GM23248 (cell line): ENCODE results near the gene PNMA6E. TPM values are rescaled to one million over a fixed set of nuclear protein-coding genes. Genes with fewer than 3 reads are reported as not detected.

ENCODE experiments used
- DNase-seq: peaks from one replicate; pipeline ENCODE4 v3.0.0-alpha.2; 2015
- H2AFZ ChIP-seq: fragments of 200-600 bp; sonication (generic); 2 replicates; pipeline ENCODE4 v1.6.1; 2016; ENCODE audit warnings: antibody characterized with exemption
- H3F3A ChIP-seq: fragments of 200-600 bp; sonication (generic); 2 replicates; pipeline ENCODE4 v1.6.1; 2016; ENCODE audit warnings: mild to moderate bottlenecking, antibody characterized with exemption, mixed run types; ENCODE audit not compliant: insufficient read depth
- H3K27ac ChIP-seq: fragments of 200-600 bp; sonication (generic); 2 replicates; pipeline ENCODE4 v1.5.1; 2016; ENCODE audit warnings: mild to moderate bottlenecking
- H3K27me3 ChIP-seq: fragments of 200-600 bp; sonication (generic); replicated peaks from 2 replicates; pipeline ENCODE4 v1.6.1; 2016; ENCODE audit warnings: mild to moderate bottlenecking; ENCODE audit not compliant: insufficient read depth
- H3K36me3 ChIP-seq: fragments of 200-600 bp; sonication (generic); 2 replicates; pipeline ENCODE4 v1.6.1; 2016; ENCODE audit warnings: low read depth, mild to moderate bottlenecking
- H3K4me1 ChIP-seq: fragments of 200-600 bp; sonication (generic); 2 replicates; pipeline ENCODE4 v1.6.1; 2016; ENCODE audit warnings: mild to moderate bottlenecking; ENCODE audit not compliant: insufficient read depth
- H3K4me2 ChIP-seq: fragments of 200-600 bp; sonication (generic); one replicate; pipeline ENCODE4 v1.6.1; 2016; ENCODE audit warnings: mild to moderate bottlenecking; ENCODE audit not compliant: unreplicated experiment
- H3K4me3 ChIP-seq: fragments of 200-600 bp; sonication (generic); 2 replicates; pipeline ENCODE4 v1.5.1; 2016; ENCODE audit warnings: mild to moderate bottlenecking
- H3K79me2 ChIP-seq: fragments of 200-600 bp; sonication (generic); 2 replicates; pipeline ENCODE4 v1.6.1; 2016; ENCODE audit warnings: mild to moderate bottlenecking; ENCODE audit not compliant: insufficient read depth
- H3K9ac ChIP-seq: fragments of 200-600 bp; sonication (generic); 2 replicates; pipeline ENCODE4 v1.6.1; 2016; ENCODE audit warnings: mild to moderate bottlenecking
- H3K9me2 ChIP-seq: fragments of 200-600 bp; sonication (generic); 2 replicates; pipeline ENCODE4 v1.6.1; 2016; ENCODE audit warnings: mixed run types, mild to moderate bottlenecking, moderate library complexity; ENCODE audit not compliant: insufficient read depth
- H3K9me3 ChIP-seq: fragments of 200-600 bp; sonication (generic); one replicate; pipeline ENCODE4 v1.6.1; 2017; ENCODE audit warnings: low read depth
- H4K20me1 ChIP-seq: fragments of 200-600 bp; sonication (generic); 2 replicates; pipeline ENCODE4 v1.6.0; 2016; ENCODE audit not compliant: insufficient read depth
- EZH2 ChIP-seq: fragments of 200-600 bp; sonication (generic); IDR thresholded peaks from 2 replicates; pipeline ENCODE4 v1.6.1; 2018; ENCODE audit warnings: antibody characterized with exemption, mild to moderate bottlenecking; ENCODE audit not compliant: insufficient read depth, poor library complexity, severe bottlenecking
- EZH2phosphoT487 ChIP-seq: fragments of 200-600 bp; sonication (generic); IDR thresholded peaks from 2 replicates; pipeline ENCODE4 v1.6.1; 2018; ENCODE audit warnings: antibody characterized with exemption, moderate library complexity, mild to moderate bottlenecking, low read depth; ENCODE audit not compliant: insufficient read depth
- WGBS, 2 experiments: methylation state at CpG; one replicate each; pipeline ENCODE4 v1.1.6; 2015 to 2017; ENCODE audit warnings: low lambda C conversion rate in 2 of 2, low coverage in 1 of 2; ENCODE audit errors: missing lambda C conversion rate in 2 of 2; 5-methylcytosine and 5-hydroxymethylcytosine counted together
- in situ Hi-C: fragments of 300-500 bp; cut with MboI; formaldehyde crosslinking; loops from 2 replicates; pipeline ENCODE4 v1.15.0; 2020
- polyA plus RNA-seq: library from polyadenylated mRNA; unstranded; fragments of >200 nt; fragmentation: Nextera tagmentation; extraction: Ambion mirVana; gene quantifications from 2 replicates; pipeline ENCODE4 v1.2.1, GENCODE V29; 2016
- total RNA-seq: library from RNA; depleted of rRNA; stranded (reverse); fragments of >200 nt; shearing (Covaris generic); gene quantifications from 2 replicates; pipeline ENCODE4 v1.2.3, GENCODE V29; 2014

PNMA6E gene
- total and polyA plus RNA-seq, 2 experiments from 2014 or later: not detected

- Histone ChIP-seq H3K4me2 (no peak overlapping the region), H3K4me3 (no peak overlapping the region), H3K9ac (no peak overlapping the region), H3K27ac (no peak overlapping the region), H3K9me3 (no peaks in the 10 kb centered on the region), H2AFZ (no peak overlapping the region), H3K27me3 (no peaks in the 10 kb centered on the region), H3K9me2 (no peaks in the 10 kb centered on the region), H3K79me2 (no peaks in the 10 kb centered on the region), H3K4me1 (no peaks in the 10 kb centered on the region), H4K20me1 (no peaks in the 10 kb centered on the region), H3K36me3 (no peaks in the 10 kb centered on the region), H3F3A (no peaks in the 10 kb centered on the region)
- TF ChIP-seq EZH2 (no peak), EZH2phosphoT487 (no peak)
- no peak for DNase-seq
- 66 to 71% methylated on average over 3 of the region's 3 CpGs for WGBS, 2 experiments
- in situ Hi-C loops: loop anchor here (25.0 kb wide), 1 partner anchor 389 kb away; no protein-coding TSS in a partner anchor
These were observed 25.1 kb upstream of the PNMA6E start for GRCh38 chrX:153426204-153426603.

- Histone ChIP-seq H3K4me3 (no peak overlapping the region), H3K9ac (no peak overlapping the region), H4K20me1 (no peaks in the 10 kb centered on the region), H3K9me2 (no peaks in the 10 kb centered on the region), H3K79me2 (no peaks in the 10 kb centered on the region), H3K27ac (no peak overlapping the region), H3K36me3 (no peaks in the 10 kb centered on the region), H3F3A (no peaks in the 10 kb centered on the region), H2AFZ (no peak overlapping the region), H3K4me1 (no peaks in the 10 kb centered on the region), H3K9me3 (no peaks in the 10 kb centered on the region), H3K27me3 (no peaks in the 10 kb centered on the region), H3K4me2 (no peak overlapping the region)
- no peak for DNase-seq
- 55 to 59% methylated on average over 8 of the region's 8 CpGs for WGBS, 2 experiments
- TF ChIP-seq EZH2phosphoT487 (no peak), EZH2 (no peak)
- in situ Hi-C loops: no loop called here
These were observed 22.5 kb upstream of the PNMA6E start for GRCh38 chrX:153423652-153424051.

- in situ Hi-C loops: no loop called here
- H3K4me1 ChIP-seq: no peaks in the 10 kb centered on the region
- H3K79me2 ChIP-seq: no peaks in the 10 kb centered on the region
- H3K9me2 ChIP-seq: no peaks in the 10 kb centered on the region
- no peaks in the 10 kb centered on the region for H3K27me3 ChIP-seq
- no peaks in the 10 kb centered on the region for H3K9me3 ChIP-seq
- no peak overlapping the region for H2AFZ ChIP-seq
- no peaks in the 10 kb centered on the region for H3K36me3 ChIP-seq
- no peak for DNase-seq
- H3K4me2 ChIP-seq: no peak overlapping the region
- 85 to 89% methylated on average over 5 to 18 of the region's 18 CpGs for WGBS, 2 experiments
- H3K27ac ChIP-seq: no peak overlapping the region
- no peaks in the 10 kb centered on the region for H4K20me1 ChIP-seq
- no peak overlapping the region for H3K4me3 ChIP-seq
- TF ChIP-seq EZH2phosphoT487 (no peak), EZH2 (no peak)
- no peak overlapping the region for H3K9ac ChIP-seq
- H3F3A ChIP-seq: no peaks in the 10 kb centered on the region
These were observed 20.7 kb upstream of the PNMA6E start for GRCh38 chrX:153421856-153422255.

- 91 to 96% methylated on average over 12 to 60 of the region's 91 CpGs for WGBS, 2 experiments
- H3K79me2 ChIP-seq: no peaks in the 10 kb centered on the region
- no peak overlapping the region for H3K9ac ChIP-seq
- no peak for TF ChIP-seq EZH2phosphoT487
- no peak for TF ChIP-seq EZH2
- DNase-seq: no peak
- no peak overlapping the region for H2AFZ ChIP-seq
- no peaks in the 10 kb centered on the region for H3K4me1 ChIP-seq
- no peaks in the 10 kb centered on the region for H3K36me3 ChIP-seq
- H3K27me3 ChIP-seq: no peaks in the 10 kb centered on the region
- no peaks in the 10 kb centered on the region for H3K9me3 ChIP-seq
- H3K27ac ChIP-seq: no peak overlapping the region
- H3F3A ChIP-seq: no peaks in the 10 kb centered on the region
- no peak overlapping the region for H3K4me3 ChIP-seq
- H3K9me2 ChIP-seq: no peaks in the 10 kb centered on the region
- in situ Hi-C loops: no loop called here
- H3K4me2 ChIP-seq: no peak overlapping the region
- H4K20me1 ChIP-seq: no peaks in the 10 kb centered on the region
These were observed 19.9 kb upstream of the PNMA6E start for GRCh38 chrX:153420851-153421599.
